SH-SY5Y (cell line): Measurements from ENCODE around the gene PSMB2.

Experiments
- GATA2 ChIP-seq: IDR thresholded peaks from 2 replicates; pipeline ENCODE4 v1.6.1; 2011; ENCODE audit warnings: mild to moderate bottlenecking, low read depth, low read length
- GATA3 ChIP-seq: IDR thresholded peaks from 2 replicates; pipeline ENCODE4 v1.6.1; 2011; ENCODE audit warnings: low read depth, mild to moderate bottlenecking, low read length, moderate library complexity

The PSMB2 gene

GRCh38 chr1:35555212-35555584, 86.1 kb downstream of the PSMB2 start:
- TF ChIP-seq GATA3 (no peak), GATA2 (no peak)

GRCh38 chr1:35554266-35555211, 86.8 kb downstream of the PSMB2 start:
- TF ChIP-seq GATA2 (no peak), GATA3 (no peak)

- no peak for TF ChIP-seq GATA3
- no peak for TF ChIP-seq GATA2
These were observed 87.5 kb downstream of the PSMB2 start for GRCh38 chr1:35553851-35554250.
